K562 (cell line): ENCODE measurements around the gene PDF. TPM values are rescaled to one million over a fixed set of nuclear protein-coding genes. Genes with fewer than 3 reads are reported as not detected.

ENCODE experiments used
- CEBPG ChIP-seq, 3 experiments: fragments of 200-800 bp in 1 of 3; sonication (Bioruptor generic) in 1 of 3; sonication (generic) in 1 of 3; formaldehyde crosslinking in 1 of 3; IDR thresholded peaks in 2 of 3; conservative IDR thresholded peaks in 1 of 3; 2 replicates each; pipeline versions ENCODE4 v1.6.1 to v1.8.0; 2016 to 2022; ENCODE audit warnings: missing compliant biosample characterization in 2 of 3, missing genetic modification characterization in 2 of 3, mild to moderate bottlenecking in 1 of 3, missing genetic modification reagents in 1 of 3
- DNMT1 ChIP-seq: fragments of 450-650 bp; IDR thresholded peaks from 2 replicates; pipeline ENCODE4 v1.6.1; 2016; ENCODE audit warnings: antibody characterized with exemption, mild to moderate bottlenecking
- FOXK1 ChIP-seq: sonication (generic); formaldehyde crosslinking; IDR thresholded peaks from 2 replicates; pipeline ENCODE4 v1.8.0; 2022; ENCODE audit warnings: missing genetic modification reagents, mild to moderate bottlenecking, borderline replicate concordance
- FOXK2 ChIP-seq, 2 experiments: fragments of 450-650 bp; IDR thresholded peaks in 1 of 2; conservative IDR thresholded peaks in 1 of 2; 2 replicates each; pipeline ENCODE4 v1.6.1; 2016; ENCODE audit warnings: low read depth in 2 of 2, mild to moderate bottlenecking in 1 of 2
- HDAC1 ChIP-seq, 2 experiments: fragments of 450-650 bp; IDR thresholded peaks; 2 replicates each; pipeline ENCODE4 v1.6.1; 2016 to 2017; ENCODE audit warnings: inconsistent platforms in 1 of 2, mild to moderate bottlenecking in 1 of 2, moderate library complexity in 1 of 2
- HDAC8 ChIP-seq: fragments of 450-650 bp; IDR thresholded peaks from 2 replicates; pipeline ENCODE4 v1.6.1; 2016; ENCODE audit warnings: mild to moderate bottlenecking, missing genetic modification characterization, moderate library complexity, missing compliant biosample characterization
- HMGN3 ChIP-seq: IDR thresholded peaks from 2 replicates; pipeline ENCODE4 v1.6.1; 2011; ENCODE audit warnings: borderline replicate concordance, low read depth, mild to moderate bottlenecking, mixed read lengths, low read length; ENCODE audit not compliant: insufficient read length; ENCODE audit errors: extremely low read depth
- HOMEZ ChIP-seq: fragments of 250-450 bp; sonication (Bioruptor Pico); IDR thresholded peaks from 2 replicates; pipeline ENCODE4 v1.4.0; 2020; ENCODE audit warnings: mild to moderate bottlenecking, moderate library complexity
- L3MBTL2 ChIP-seq: fragments of 450-650 bp; IDR thresholded peaks from 2 replicates; pipeline ENCODE4 v1.6.1; 2016; ENCODE audit warnings: mild to moderate bottlenecking, moderate library complexity
- NR2C2 ChIP-seq, 2 experiments: fragments of 200-800 bp in 1 of 2; sonication (Bioruptor generic) in 1 of 2; sonication (generic) in 1 of 2; formaldehyde crosslinking in 1 of 2; IDR thresholded peaks; 2 replicates each; pipeline versions ENCODE4 v1.6.1 to v1.8.0; 2016 to 2022; ENCODE audit warnings: mild to moderate bottlenecking in 1 of 2, missing compliant biosample characterization in 1 of 2, missing genetic modification characterization in 1 of 2, missing genetic modification reagents in 1 of 2
- POLR2A ChIP-seq: fragments of 450-650 bp; conservative IDR thresholded peaks from 2 replicates; pipeline ENCODE4 v1.6.1; 2016
- POLR2G ChIP-seq: fragments of 200-400 bp; formaldehyde crosslinking; IDR thresholded peaks from 2 replicates; pipeline ENCODE4 v1.6.1; 2017; ENCODE audit warnings: low read depth, mild to moderate bottlenecking, antibody characterized with exemption, low read length, moderate library complexity
- PTBP1 ChIP-seq: fragments of 200-400 bp; formaldehyde crosslinking; IDR thresholded peaks from 2 replicates; pipeline ENCODE4 v1.6.1; 2017; ENCODE audit warnings: low read depth, low read length
- TBL1XR1 ChIP-seq, 2 experiments: IDR thresholded peaks; 2 replicates each; pipeline ENCODE4 v1.6.1; 2012; ENCODE audit warnings: improper control_type of control experiment in 2 of 2, low read length in 2 of 2, mild to moderate bottlenecking in 1 of 2
- TFAP4 ChIP-seq: sonication (generic); formaldehyde crosslinking; IDR thresholded peaks from 2 replicates; pipeline ENCODE4 v1.8.0; 2022; ENCODE audit warnings: missing genetic modification reagents, mild to moderate bottlenecking, moderate library complexity, borderline replicate concordance
- THRAP3 ChIP-seq: fragments of 450-650 bp; IDR thresholded peaks from 2 replicates; pipeline ENCODE4 v1.6.1; 2016; ENCODE audit warnings: mild to moderate bottlenecking, inconsistent platforms, borderline replicate concordance
- ZFP1 ChIP-seq: fragments of 450-650 bp; formaldehyde crosslinking; IDR thresholded peaks from 2 replicates; pipeline ENCODE4 v1.4.0; 2020; ENCODE audit warnings: mild to moderate bottlenecking, mixed read lengths
- ZNF134 ChIP-seq: fragments of 250-450 bp; sonication (Bioruptor Pico); conservative IDR thresholded peaks from 2 replicates; pipeline ENCODE4 v1.4.0; 2020
- ZNF239 ChIP-seq: fragments of 250-450 bp; sonication (Bioruptor Pico); IDR thresholded peaks from 2 replicates; pipeline ENCODE4 v1.4.0; 2020; ENCODE audit warnings: mild to moderate bottlenecking
- ZNF398 ChIP-seq: fragments of 250-450 bp; sonication (Bioruptor Pico); IDR thresholded peaks from 2 replicates; pipeline ENCODE4 v1.8.0; 2021; ENCODE audit warnings: moderate library complexity, mild to moderate bottlenecking, inconsistent platforms
- ZNF583 ChIP-seq: fragments of 250-450 bp; sonication (Bioruptor Pico); IDR thresholded peaks from 2 replicates; pipeline ENCODE4 v1.4.0; 2020
- ZNF830 ChIP-seq: fragments of 250-450 bp; sonication (Bioruptor Pico); IDR thresholded peaks from 2 replicates; pipeline ENCODE4 v1.5.0; 2021; ENCODE audit warnings: mild to moderate bottlenecking
- polyA plus RNA-seq, 8 experiments: library from polyadenylated mRNA; depleted of rRNA in 4 of 8; stranded (reverse) in 5 of 8; unstranded in 3 of 8; fragments of >200 nt; fragmentation: Nextera tagmentation in 2 of 8; fragmentation: Illumina TruSeq in 1 of 8; extraction: Ambion mirVana in 2 of 8; extraction: Trizol in 1 of 8; gene quantifications; 2 replicates each; pipeline versions ENCODE4 v1.2.1 to v1.2.3, GENCODE V29; 2011 to 2014; ENCODE audit warnings: inconsistent platforms in 1 of 8, missing spikeins in 1 of 8
- total RNA-seq, 7 experiments: library from RNA; depleted of rRNA in 6 of 7; stranded (reverse); fragments of >200 nt in 6 of 7; fragmentation: Illumina TruSeq in 2 of 7; extraction: Trizol in 2 of 7; gene quantifications; 2 replicates each; pipeline versions ENCODE4 v1.2.1 to v1.2.3, GENCODE V29; 2011 to 2021; ENCODE audit warnings: low replicate concordance in 1 of 7

The PDF gene
- total and polyA plus RNA-seq, 9 of the 15 experiments (the other 6 are each of a cell fraction or from before 2014, with no cell fraction given): 0.15 to 72.4 (median 5.6) TPM

GRCh38 chr16:69329369-69330285 is 761 bp downstream of the PDF start (continued):
- TF ChIP-seq TFAP4 (CRISPR knock-in tag): peak; percentile 18; the same call in 1 of the 2 replicates
- no peak for TF ChIP-seq HOMEZ (CRISPR knock-in tag)
- TF ChIP-seq HDAC8 (tag): no peak
- no peak for TF ChIP-seq FOXK2 (conservative IDR thresholded peaks at IDR 0.05 in 1 of 2, IDR thresholded peaks at IDR 0.05 in 1 of 2; ENCODE audit: low read depth in 2 of 2)
- no peak for TF ChIP-seq PTBP1
- TF ChIP-seq CEBPG (CRISPR knock-in tag; IDR thresholded peaks at IDR 0.05): peak; percentile 89; the same call in 1 of the 2 replicates
- TF ChIP-seq CEBPG (tag; conservative IDR thresholded peaks at IDR 0.05 in 1 of 2, IDR thresholded peaks at IDR 0.05 in 1 of 2): no peak
- TF ChIP-seq ZNF583 (CRISPR knock-in tag): no peak
- TF ChIP-seq FOXK1 (CRISPR knock-in tag): peak; percentile 59; the same call in 1 of the 2 replicates
- TF ChIP-seq NR2C2 (CRISPR knock-in tag; IDR thresholded peaks at IDR 0.05): 0 out of 2 replicates have a peak, but pooled peaks have one; percentile 16
- no peak for TF ChIP-seq NR2C2 (tag; IDR thresholded peaks at IDR 0.05)
- TF ChIP-seq ZNF830 (CRISPR knock-in tag): no peak
- TF ChIP-seq ZFP1 (CRISPR knock-in tag): no peak
- no peak; the same call in 1 of the 2 replicates for TF ChIP-seq POLR2A
- no peak for TF ChIP-seq ZNF239
- TF ChIP-seq DNMT1: no peak
- TF ChIP-seq L3MBTL2: no peak
- TF ChIP-seq HMGN3: peak; percentile 13
- no peak for TF ChIP-seq THRAP3
- TF ChIP-seq TBL1XR1 (IDR thresholded peaks at IDR 0.05; ENCODE audit: low read length in 2 of 2): no peak
- peak in 1 of 2 experiments; percentile 76; a peak in 2 of 4 replicates for TF ChIP-seq HDAC1 (IDR thresholded peaks at IDR 0.05)
- TF ChIP-seq ZNF134 (CRISPR knock-in tag): no peak
- TF ChIP-seq POLR2G: peak; percentile 3; the same call in 1 of the 2 replicates
- TF ChIP-seq ZNF398 (CRISPR knock-in tag): no peak
